T-helper 1 cell treated with Interleukin-12 subunit alpha and Interleukin-12 subunit beta and Interleukin-4 antibody, amounts not matched to agents 30 ng/mL and 1 ng/mL, for 36 hours (primary cell): ENCODE measurements around the gene ALG3. TPM values are rescaled to one million over a fixed set of nuclear protein-coding genes. Genes with fewer than 3 reads are reported as not detected.

Experiments used
- intact Hi-C: fragments of 100-400 bp; cut with micrococcal nuclease; formaldehyde crosslinking; loops from one replicate; pipeline ENCODE4 v1.15.1; 2024
- total RNA-seq: library from RNA; stranded (reverse); gene quantifications from 2 replicates; pipeline ENCODE4 v1.2.3, GENCODE V29; 2022

ALG3 gene
- total RNA-seq, 1 donor from 2014 or later, result 57.4 TPM

DNA sequence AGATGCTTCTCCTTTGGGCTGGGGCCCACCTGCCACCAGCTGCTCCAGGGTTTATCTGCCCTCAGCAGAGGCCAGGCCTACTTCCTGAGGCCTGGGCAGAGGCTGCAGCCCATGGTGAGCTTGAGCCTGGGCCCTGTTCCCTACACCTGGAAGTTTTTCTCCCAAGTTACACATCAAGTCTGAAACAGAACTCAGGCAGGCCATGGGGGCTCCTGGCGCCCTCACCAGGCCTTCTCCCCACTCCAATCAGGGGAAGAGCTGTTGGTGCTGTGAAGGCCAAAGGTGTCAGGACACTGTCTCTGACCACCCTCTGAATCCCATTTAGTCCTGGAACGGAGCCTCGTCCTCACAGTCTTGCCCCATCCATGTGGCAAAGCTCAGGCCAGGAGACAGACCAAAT is 12.1 kb downstream of the ALG3 start:
- intact Hi-C loops, result no loop called here

DNA sequence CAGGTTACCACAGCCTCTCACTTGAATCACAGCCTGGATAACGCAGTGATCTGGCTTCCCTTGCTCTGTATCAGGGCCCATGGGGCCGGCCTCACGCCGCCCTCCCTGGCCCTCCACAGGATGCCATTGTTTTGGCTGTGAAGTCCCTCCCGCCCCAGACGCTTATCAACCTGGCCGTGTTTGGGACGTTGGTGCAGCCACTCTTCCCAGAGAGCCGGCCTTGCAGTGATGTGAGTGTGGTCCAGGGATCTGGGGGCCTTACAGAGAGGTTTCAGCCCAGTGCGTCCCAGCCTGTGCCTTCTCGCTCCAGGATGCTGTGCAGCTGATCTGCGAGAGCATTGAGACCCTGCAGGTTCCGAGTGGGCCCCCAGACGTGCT is 12.7 kb downstream of the ALG3 start:
- intact Hi-C loops, result no loop called here

DNA sequence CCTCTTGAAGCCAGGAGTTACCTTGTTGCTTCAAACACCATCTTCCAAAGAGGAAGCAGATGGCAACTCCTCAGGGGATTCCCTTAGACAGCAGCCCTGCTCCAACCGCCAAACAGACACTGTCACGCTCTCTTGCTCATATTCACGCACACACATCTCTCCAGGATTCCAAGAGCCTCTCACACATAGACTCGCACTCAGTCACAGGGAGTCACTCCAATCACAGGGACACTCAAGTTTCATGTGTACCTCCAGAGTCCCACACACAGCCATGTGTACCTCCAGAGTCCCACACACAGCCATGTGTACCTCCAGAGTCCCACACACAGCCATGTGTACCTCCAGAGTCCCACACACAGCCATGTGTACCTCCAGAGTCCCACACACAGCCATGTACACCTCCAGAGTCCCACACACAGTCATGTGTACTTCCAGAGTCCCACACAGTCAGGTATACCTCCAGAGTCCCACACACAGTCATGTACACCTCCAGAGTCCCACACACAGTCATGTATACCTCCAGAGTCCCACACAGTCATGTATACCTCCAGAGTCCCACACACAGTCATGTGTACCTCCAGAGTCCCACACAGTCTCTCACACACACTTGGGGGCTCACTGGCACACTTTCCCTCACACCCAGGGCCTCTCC is 13.3 kb downstream of the ALG3 start:
- intact Hi-C loops, result no loop called here

DNA sequence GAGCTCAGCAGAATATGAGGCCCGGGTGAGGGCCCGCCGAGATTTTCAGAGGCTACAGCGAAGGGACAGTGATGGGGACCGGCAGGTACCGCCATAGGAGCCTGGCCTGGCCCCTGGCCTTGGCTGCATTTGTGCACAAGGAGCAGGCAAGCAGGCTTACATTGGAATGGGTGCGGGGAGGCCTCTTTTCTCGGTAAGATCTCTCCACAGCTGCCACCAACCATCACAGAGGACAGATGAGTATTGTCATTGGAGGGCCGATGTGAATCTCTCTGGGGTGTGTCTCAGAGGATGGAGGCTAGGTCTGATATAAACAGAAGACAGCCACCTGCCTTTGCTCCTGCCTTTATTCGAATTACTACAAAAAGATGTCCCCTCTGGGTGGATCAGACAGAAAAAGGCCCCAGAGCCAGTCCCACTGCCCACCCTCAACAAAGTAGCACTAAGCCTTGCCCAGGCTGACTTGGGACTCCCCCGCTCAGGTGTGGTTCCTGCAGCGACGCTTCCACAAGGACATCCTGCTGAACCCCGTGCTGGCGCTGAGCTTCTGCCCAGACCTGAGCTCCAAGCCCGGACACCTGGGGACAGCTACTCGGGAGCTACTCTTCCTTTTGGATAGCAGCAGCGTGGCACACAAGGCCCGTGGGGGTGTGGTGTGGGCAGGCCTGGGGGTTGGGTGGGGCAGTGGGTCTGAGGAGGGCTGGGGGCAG is 13.9 kb downstream of the ALG3 start:
- intact Hi-C loops, result no loop called here

DNA sequence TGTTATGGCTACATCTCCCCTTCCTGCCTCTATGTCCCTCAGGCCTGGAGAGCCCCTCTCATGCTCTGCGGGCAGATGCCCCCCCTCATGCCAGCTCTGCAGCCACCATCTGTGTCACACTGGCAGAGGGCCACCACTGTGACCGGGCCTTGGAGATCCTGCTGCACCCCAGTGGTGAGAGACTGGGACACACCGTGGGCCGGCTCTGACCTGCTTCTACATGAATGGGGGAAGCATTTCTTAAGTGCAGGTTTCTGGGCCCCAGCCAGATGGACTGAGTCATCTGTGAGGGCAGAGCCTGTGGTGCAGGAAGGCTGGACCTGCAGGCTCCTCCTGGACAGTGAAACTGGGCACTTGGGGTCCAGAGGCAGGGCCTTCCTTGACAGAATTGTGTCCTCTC is 14.5 kb downstream of the ALG3 start:
- intact Hi-C loops, result no loop called here

DNA sequence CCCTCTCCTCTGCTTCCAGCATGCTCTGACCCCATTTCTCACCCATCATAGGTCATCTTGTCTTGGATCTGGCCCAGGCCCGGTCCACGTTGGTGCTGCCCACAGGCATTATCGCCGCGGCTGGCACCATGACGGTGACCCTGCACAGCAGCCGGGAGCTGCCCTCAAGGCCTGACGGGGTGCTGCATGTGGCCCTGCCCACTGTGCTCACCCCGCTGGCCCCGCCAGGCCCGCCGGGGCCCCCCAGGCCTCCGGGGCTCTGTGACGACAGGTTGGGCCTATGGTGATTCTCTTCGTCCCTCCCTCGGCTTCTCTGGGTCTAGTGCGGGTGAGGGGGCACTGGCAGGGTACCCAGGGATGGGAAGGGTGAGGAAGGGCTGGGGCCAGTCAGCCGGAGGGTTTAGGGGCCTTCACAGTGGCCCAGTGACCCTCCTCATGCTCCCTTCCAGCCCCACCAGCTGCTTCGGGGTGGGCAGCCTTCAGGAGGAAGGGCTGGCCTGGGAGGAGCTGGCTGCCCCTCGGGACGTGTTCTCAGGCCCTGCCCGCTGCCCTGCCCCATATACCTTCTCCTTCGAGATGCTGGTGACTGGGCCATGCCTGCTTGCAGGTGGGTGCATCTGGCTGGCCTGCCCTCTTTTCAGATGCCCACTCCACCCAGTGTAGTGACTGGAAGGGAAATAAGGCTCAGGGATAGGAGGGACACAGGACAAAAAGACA is 15.5 kb downstream of the ALG3 start:
- intact Hi-C loops, result no loop called here

DNA sequence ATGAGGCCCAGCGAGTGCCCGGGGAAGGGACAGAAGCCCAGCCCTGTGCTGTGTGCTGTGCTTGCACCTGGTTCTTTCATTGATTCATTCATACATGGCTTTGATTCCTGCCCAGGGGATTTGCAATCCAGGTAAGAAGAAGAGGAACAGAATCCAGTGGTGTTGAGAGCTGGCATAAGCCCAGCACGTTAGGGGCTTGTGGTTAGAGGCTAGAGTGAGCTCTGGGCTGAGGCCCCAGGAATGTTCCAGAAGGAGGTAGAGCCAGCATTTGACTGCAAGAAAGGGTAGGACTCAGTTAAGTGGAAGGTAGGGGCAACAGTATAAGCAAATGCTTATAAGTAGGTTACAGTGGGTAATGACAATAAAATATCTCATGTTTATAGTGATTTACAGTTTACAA is 17.1 kb downstream of the ALG3 start:
- intact Hi-C loops, result no loop called here

DNA sequence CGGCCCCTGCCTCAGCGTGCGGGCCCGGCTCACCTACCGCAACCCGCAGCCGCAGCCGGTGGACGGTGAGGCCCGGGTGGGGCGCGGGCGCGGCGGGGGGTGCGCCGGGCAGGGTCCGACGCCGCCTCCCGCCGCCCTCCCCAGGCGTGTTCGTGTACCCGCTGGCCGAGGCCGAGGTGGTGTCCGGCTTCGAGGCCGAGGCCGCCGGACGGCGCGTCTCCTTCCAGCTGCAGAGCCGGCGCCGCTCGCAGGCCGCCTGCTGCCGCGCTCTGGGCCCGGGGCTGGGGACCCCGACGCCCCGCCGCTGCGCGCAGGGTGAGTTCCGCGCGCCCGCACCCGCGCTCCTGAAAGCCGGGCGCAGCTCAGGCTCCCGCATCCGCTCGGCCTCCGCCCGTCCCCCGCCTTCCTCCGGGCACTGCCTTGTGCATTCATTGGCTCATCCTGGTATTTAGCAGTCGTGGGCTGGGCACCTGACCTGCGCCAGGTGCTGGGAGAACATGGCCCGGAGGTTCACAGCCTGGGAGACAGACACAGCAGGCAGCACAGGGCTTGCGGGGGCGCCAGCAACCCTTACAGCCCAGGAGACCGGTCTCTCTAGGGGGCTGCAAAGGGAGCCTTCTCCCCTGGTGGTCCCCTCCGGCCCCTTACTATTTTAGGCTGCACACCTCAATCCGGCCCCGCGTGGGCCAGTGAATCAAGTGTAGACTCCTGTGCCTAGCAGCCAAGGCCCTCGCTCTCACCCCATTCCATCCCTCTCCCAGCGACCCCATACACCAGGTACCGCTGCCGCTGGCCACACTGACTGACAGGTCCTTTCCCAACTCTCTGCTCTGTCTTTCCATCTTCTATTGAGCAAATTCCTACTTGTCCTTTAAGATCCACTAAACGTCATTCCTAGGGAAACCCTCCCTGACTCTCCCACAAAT is 17.9 kb downstream of the ALG3 start:
- intact Hi-C loops, result no loop called here

DNA sequence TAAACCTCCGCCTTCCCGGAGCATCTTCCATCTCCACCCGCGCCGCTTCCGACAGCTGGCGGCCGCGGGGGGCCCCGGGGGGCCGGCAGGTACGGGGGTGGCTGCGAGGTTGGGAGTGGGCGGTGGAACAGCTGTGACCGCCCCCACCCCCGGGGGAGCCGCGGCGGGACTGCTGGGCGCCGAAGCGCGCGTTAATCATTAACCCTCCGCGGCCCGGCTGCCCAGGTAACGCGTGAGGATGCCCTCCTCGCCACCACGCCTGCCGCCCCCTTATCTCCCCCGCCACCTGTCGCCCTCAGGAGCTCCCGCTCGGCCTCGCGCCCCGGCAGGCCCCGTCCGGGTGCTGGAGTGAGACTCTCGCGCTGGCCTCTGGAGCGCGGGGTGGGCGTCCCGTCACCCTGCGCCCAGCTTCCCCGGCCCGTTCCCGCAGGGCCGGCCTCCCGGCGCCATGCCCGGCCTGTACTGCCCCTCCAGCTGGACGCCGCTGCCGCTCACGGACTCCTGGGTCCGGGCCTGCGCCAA is 18.6 kb downstream of the ALG3 start:
- intact Hi-C loops, result no loop called here

DNA sequence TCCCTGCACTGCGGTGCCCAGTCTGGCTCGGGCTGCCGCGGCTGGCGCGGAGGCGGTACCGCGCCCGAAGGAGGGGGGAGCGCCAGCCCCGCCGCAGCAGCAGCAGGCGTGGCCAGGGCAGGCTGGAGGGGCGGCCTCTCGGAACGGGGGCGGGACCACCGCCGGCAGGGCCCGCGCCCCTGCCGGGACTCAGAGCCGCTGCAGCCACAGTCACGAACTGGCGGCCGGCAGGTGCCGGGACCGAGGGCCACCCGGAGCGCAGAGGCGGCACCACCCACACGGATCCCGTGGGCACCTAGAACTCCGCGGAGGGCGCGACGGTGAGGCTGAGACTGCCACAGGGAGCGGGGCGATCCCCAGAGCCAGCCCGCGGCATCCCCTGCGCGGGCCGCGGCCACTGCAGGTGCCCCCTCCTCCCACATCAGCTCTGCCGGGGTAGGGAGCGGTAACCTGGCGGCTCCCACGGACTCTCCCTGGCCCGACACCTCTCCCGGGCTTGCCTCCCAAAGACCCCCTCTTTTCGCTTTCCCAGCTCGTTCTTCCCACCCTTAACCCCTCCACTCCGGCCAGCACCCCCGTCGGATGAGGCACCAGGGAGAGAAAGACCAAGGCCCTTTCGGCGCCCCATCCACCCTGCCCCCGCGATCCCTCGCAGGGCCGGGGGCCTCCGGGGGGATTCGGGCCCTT is 19.2 kb downstream of the ALG3 start, which contains the start of gene VWA5B2:
Gene VWA5B2 (plus strand): TSS at position 192 of the 687 bp plus-strand sequence. CDS start 944 bp downstream, outside the sequence.
- intact Hi-C loops, result loop anchor here (1.0 to 5.0 kb wide), 3 partner anchors 33 to 313 kb away; partner anchors contain the start of gene CAMK2N2

DNA sequence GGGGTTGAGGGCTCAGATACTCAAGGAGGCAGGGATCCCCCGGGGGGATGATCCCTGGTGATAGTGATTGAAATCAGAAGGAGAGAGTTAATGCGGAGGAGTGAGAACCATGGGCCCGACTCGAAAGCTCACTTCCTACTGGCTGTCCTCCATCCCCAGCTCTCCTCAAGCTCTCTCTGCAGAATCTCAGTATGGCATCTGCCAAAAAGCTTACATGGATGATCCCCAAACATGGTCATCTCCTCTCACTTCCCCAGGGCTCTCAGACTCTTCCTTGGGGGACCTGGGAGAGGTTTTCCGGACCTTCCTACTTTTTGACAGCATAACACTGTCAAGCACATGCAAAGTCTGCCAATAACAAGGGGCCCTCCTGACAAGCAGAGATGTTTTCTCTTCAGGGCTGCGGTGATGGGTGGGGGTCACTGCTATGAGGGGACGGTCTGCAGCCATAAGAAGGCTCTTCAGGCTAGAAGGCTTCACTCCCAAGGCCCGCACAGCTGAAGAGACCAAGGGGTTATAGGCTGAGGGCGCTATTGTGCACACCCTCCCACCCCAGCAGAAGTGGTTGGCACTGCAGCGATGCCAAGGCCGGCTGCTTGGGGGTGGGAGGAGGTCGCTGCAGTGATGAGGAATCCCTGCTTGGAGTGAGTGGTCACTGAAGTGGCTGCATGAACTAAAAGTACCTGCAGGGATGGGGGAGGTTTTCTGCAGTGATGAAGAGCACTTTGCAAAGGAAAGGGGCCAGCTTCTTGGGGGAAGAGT is 20.2 kb downstream of the ALG3 start:
- intact Hi-C loops, result loop anchor here (1.0 to 5.0 kb wide), 3 partner anchors 34 to 314 kb away; partner anchors contain the start of gene CAMK2N2

DNA sequence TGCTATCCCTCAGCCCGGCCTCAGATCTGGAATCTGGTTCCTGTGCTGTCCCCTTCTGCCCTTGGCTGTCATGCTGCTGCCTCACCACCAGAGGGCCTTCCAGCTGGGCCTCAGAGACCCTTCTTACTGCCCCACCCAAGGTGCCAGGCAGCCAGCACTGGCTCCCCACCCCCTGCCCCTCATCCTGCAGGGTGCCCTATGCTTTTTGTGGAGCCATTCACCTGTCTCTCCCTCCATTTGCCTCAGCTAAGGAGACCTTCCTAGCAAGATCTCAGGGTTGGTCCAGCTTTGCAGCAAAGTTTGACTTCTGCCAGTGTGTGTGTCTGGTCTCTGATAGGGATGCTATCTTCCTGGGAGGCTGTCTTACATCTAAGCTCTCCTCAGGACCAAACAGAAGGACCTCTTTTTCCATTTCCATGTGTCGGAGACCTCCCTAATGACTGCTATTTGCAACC is 21.3 kb downstream of the ALG3 start:
- intact Hi-C loops, result loop anchor here (1.0 to 5.0 kb wide), 4 partner anchors 23 to 315 kb away; partner anchors contain the start of gene CAMK2N2

DNA sequence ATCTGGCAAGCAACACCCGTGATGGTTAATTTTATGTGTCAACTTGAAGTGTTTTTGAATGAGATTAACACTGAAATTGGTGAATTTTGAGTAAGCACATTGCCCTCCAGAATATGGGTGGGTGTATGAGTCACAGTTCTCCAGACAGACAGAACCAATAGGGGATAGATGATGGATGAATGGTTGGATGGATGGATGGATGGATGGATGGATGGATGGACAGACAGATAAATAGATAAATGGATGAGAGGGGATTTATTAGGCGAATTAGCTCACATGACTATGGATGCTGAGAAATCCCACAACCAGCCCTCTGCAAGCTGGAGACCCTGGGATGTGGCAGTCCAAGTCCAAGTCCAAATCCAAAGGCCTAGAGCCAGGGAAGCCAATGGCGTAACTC is 24.8 kb downstream of the ALG3 start:
- intact Hi-C loops, result no loop called here

DNA sequence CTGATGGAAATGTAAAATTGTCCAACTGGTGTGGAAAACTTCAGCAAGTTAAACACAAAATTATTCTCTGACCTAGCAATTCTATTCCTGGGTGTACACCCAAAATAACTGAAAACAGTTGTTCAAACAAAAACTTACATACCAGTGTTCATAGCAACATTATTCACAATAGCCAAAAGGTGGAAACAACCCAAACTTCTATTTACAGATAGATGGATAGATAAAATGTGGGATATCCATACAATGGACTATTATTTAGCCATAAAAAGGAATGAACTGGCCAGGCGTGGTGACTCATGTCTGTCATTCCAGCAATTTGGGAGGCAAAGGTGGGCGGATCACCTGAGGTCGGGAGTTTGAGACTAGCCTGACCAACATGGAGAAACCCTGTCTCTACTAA is 26.2 kb downstream of the ALG3 start:
- intact Hi-C loops, result no loop called here

DNA sequence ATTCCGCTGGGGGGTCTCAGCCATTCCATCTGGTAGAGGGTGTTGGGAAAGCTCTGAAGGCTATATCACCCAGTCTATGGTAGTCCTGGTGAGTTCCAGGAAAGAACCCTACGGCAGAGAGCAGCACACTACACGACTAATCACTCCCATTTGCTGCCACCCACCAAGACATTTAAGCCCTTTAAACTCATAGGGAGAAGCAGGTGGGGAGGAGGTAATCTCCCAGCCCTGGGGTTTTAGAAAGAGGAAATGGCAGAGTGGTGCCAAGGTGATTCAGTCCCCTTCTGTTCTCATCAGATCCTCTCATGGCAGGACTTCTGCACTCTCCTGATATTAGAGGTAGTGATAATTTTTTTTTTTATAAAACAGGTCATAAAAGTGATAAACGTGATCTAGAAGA is 29.9 kb downstream of the ALG3 start:
- intact Hi-C loops, result no loop called here

DNA sequence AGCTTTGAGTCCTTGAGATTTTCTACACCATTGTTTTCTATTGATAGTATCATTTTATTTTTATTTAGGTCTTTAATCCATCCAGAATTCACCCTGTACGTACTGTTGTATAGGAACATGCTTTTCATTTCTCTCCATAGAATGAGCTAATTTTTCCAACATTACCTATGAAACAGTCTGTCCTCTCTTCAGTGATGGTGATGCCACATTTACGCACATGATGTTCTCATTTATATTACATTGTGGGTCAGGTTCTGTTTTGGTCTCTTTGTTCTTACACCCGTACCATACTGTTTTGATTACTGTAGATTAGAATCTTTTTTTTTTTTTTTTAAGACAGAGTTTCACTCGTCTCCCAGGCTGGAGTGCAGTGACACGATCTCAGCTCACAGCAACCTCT is 37.0 kb downstream of the ALG3 start:
- intact Hi-C loops, result no loop called here

DNA sequence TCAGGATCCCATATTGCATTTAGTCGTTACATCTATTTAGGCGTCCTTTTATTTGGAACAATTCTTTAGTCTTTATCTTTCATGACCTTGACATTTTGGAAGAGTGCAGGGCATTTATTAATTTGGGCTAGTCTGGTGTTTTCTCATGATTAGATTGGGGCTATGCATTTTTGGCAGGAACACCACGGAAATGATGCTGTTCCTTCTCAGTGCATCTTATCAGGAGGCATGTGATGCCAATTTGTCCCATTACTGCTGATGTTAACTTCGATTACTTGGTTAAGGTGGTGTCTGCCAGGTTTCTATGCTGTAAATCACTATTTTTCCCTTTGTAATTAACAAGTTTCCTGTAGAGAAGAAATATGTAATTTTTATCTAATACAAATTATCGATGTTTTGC is 37.5 kb downstream of the ALG3 start:
- intact Hi-C loops, result no loop called here

DNA sequence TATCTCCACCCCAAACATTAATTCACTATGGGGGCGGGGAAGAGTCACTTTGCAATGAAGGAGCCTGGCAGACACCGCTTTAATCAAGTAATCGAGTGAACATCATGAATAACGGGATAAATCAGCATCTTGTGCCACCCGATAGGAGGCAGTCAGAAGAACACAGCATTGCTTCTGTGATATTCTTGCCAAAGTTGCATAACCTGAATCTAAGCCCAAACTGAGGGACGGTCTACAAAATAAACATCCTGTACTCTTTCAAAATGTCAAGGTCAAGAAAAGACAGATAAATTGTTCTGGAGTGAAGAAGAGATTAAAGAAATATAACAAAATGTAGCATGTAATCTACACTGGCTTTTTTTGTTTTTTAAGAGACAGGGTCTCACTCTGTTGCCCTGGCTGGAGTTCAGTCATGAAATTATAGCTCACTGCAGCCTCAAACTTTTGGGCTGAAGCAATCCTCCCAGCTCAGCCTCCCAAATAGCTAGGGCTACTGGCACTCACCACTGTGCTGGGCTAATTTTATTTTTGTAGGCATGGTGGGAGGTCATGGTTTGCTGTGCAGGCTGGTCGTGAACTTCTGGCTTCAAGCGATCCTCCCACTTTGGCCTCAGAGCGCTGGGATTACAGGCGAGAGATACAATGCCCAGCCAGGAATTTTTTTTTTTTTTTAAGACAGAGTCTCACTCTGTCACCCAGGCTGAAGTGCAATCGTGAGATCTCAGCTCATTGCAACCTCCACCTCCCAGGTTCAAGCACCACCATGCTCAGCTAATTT is 39.4 kb downstream of the ALG3 start:
- intact Hi-C loops, result no loop called here

DNA sequence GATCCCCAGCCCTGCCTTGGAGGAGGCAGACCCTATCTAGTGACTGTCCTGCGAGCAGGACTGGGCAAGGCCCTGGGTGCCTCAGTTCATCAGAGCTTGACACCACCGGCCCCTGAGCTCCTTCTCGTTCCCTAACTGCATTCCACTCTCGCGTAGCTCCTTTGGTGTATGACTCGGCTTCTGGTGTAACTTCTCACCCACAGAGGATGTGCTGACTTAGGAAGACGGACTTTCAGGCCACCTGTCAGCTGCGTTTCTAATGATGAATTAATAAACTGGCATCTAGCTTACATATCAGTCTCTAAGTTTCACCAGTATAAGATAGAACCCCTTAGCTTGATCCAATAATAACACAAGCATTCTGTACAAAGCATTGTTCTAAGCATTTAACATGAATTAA is 45.2 kb downstream of the ALG3 start:
- intact Hi-C loops, result no loop called here
